Measurements from ENCODE around the gene SIGLEC1.

DNA sequence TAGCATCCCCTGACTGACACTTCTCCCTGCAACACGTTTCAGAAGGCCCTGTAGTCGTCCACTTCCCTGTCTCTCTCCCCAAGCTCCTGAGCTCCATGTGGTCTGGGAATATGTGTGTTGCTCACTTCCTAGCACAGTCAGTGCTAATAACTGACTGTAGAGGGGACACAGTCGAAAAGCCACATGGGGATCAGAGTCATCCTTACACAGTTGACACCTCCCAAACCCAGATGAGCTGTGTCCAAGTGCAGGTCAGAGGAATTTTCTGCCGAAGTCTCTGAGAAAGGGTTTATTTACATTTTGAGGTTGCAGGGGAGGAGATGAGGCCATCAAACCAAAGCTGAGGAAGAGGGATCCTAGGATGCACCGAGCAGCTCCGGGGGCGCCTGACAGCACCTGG lies 27.1 kb downstream of the SIGLEC1 start:
- TF ChIP-seq, protein P1, sequence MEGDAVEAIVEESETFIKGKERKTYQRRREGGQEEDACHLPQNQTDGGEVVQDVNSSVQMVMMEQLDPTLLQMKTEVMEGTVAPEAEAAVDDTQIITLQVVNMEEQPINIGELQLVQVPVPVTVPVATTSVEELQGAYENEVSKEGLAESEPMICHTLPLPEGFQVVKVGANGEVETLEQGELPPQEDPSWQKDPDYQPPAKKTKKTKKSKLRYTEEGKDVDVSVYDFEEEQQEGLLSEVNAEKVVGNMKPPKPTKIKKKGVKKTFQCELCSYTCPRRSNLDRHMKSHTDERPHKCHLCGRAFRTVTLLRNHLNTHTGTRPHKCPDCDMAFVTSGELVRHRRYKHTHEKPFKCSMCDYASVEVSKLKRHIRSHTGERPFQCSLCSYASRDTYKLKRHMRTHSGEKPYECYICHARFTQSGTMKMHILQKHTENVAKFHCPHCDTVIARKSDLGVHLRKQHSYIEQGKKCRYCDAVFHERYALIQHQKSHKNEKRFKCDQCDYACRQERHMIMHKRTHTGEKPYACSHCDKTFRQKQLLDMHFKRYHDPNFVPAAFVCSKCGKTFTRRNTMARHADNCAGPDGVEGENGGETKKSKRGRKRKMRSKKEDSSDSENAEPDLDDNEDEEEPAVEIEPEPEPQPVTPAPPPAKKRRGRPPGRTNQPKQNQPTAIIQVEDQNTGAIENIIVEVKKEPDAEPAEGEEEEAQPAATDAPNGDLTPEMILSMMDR (IDR thresholded peaks at IDR 0.05; ENCODE audit: insufficient read depth, low read length), result no peak
- TF ChIP-seq, protein P2, sequence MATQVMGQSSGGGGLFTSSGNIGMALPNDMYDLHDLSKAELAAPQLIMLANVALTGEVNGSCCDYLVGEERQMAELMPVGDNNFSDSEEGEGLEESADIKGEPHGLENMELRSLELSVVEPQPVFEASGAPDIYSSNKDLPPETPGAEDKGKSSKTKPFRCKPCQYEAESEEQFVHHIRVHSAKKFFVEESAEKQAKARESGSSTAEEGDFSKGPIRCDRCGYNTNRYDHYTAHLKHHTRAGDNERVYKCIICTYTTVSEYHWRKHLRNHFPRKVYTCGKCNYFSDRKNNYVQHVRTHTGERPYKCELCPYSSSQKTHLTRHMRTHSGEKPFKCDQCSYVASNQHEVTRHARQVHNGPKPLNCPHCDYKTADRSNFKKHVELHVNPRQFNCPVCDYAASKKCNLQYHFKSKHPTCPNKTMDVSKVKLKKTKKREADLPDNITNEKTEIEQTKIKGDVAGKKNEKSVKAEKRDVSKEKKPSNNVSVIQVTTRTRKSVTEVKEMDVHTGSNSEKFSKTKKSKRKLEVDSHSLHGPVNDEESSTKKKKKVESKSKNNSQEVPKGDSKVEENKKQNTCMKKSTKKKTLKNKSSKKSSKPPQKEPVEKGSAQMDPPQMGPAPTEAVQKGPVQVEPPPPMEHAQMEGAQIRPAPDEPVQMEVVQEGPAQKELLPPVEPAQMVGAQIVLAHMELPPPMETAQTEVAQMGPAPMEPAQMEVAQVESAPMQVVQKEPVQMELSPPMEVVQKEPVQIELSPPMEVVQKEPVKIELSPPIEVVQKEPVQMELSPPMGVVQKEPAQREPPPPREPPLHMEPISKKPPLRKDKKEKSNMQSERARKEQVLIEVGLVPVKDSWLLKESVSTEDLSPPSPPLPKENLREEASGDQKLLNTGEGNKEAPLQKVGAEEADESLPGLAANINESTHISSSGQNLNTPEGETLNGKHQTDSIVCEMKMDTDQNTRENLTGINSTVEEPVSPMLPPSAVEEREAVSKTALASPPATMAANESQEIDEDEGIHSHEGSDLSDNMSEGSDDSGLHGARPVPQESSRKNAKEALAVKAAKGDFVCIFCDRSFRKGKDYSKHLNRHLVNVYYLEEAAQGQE (IDR thresholded peaks at IDR 0.05; ENCODE audit: insufficient replicate concordance, low read depth), result no peak
- no peak for TF ChIP-seq GABPA (IDR thresholded peaks at IDR 0.05; ENCODE audit: low read depth)
